H1 (cell line): Measurements from ENCODE around the gene SLC10A2. TPM values are rescaled to one million over a fixed set of nuclear protein-coding genes. Genes with fewer than 3 reads are reported as not detected.

Experiments
- CTCF ChIA-PET: fragments of 300-600 bp; sonication (Branson Sonifier 250); formaldehyde crosslinking; loops from one replicate; lab custom pipeline; 2021; ENCODE audit not compliant: partially characterized antibody; lab: Charles Lee
- POLR2A ChIA-PET: fragments of 300-600 bp; sonication (Branson Sonifier 250); formaldehyde crosslinking; loops from one replicate; lab custom pipeline; 2021; ENCODE audit warnings: inconsistent platforms; ENCODE audit not compliant: partially characterized antibody; lab: Charles Lee
- DNase-seq, 2 experiments: peaks; one replicate each; pipeline versions ENCODE4 v3.0.0 to v3.0.0-alpha.2; 2010 to 2022; ENCODE audit warnings: low spot score in 2 of 2, low read depth in 1 of 2, mixed read lengths in 1 of 2
- FAIRE-seq: peaks from 2 replicates; lab custom pipeline; 2011; peaks lifted over from hg19 to GRCh38; lab: Jason Lieb, UNC
- H2AFZ ChIP-seq: 2 replicates; pipeline ENCODE4 v1.8.1; 2012; ENCODE audit warnings: low read length, inconsistent platforms
- H2AK5ac ChIP-seq: 2 replicates; pipeline ENCODE4 v1.6.1; 2013; ENCODE audit warnings: low read depth, low read length
- H2BK120ac ChIP-seq: replicated peaks from 2 replicates; pipeline ENCODE3; 2013; ENCODE audit warnings: low read depth, low read length, inconsistent platforms
- H2BK12ac ChIP-seq: 2 replicates; pipeline ENCODE4 v1.6.1; 2013; ENCODE audit warnings: low read depth, low read length
- H2BK15ac ChIP-seq: 2 replicates; pipeline ENCODE4 v1.6.1; 2013; ENCODE audit warnings: low read length
- H2BK20ac ChIP-seq: 2 replicates; pipeline ENCODE4 v1.6.1; 2013; ENCODE audit warnings: low read length
- H2BK5ac ChIP-seq: 2 replicates; pipeline ENCODE4 v1.6.1; 2013; ENCODE audit warnings: low read depth, low read length
- H3K14ac ChIP-seq: 2 replicates; pipeline ENCODE4 v1.6.1; 2013; ENCODE audit warnings: inconsistent platforms; ENCODE audit not compliant: insufficient read length
- H3K18ac ChIP-seq: 2 replicates; pipeline ENCODE4 v1.6.1; 2013; ENCODE audit warnings: low read length; ENCODE audit errors: extremely low read depth
- H3K23ac ChIP-seq: 2 replicates; pipeline ENCODE4 v1.6.1; 2013; ENCODE audit warnings: inconsistent platforms; ENCODE audit not compliant: insufficient read length
- H3K23me2 ChIP-seq: 2 replicates; pipeline ENCODE4 v1.6.1; 2013; ENCODE audit warnings: low read depth, low read length
- H3K27ac ChIP-seq: 2 replicates; pipeline ENCODE4 v1.6.1; 2011; ENCODE audit warnings: low read depth, low read length, inconsistent platforms
- H3K27me3 ChIP-seq, 4 experiments: replicated peaks in 1 of 4; 1 replicate in 1 of 4; 2 replicates in 3 of 4; pipeline versions ENCODE4 v1.6.1 to v1.8.1; 2011 to 2013; ENCODE audit warnings: low read length in 3 of 4, mild to moderate bottlenecking in 3 of 4, inconsistent platforms in 2 of 4, mixed read lengths in 2 of 4, moderate library complexity in 1 of 4; ENCODE audit not compliant: control insufficient read depth in 3 of 4, insufficient read depth in 3 of 4; ENCODE audit errors: extremely low read depth in 1 of 4
- H3K36me3 ChIP-seq, 4 experiments: 2 replicates each; pipeline versions ENCODE4 v1.6.1 to v1.8.1; 2011 to 2013; ENCODE audit warnings: mild to moderate bottlenecking in 4 of 4, low read length in 3 of 4, moderate library complexity in 2 of 4, control low read depth in 1 of 4, inconsistent platforms in 1 of 4; ENCODE audit not compliant: insufficient read depth in 4 of 4, control insufficient read depth in 2 of 4
- H3K4ac ChIP-seq: replicated peaks from 2 replicates; pipeline ENCODE3; 2013; ENCODE audit warnings: low read length, low read depth, mixed read lengths, inconsistent platforms; ENCODE audit not compliant: insufficient read length
- H3K4me1 ChIP-seq, 4 experiments: replicated peaks in 1 of 4; 1 replicate in 1 of 4; 2 replicates in 3 of 4; pipeline versions ENCODE4 v1.6.1 to v1.8.1; 2011 to 2013; ENCODE audit warnings: low read length in 3 of 4, inconsistent platforms in 2 of 4, mixed read lengths in 1 of 4; ENCODE audit not compliant: insufficient read depth in 4 of 4, control insufficient read depth in 3 of 4
- H3K4me2 ChIP-seq, 2 experiments: 2 replicates each; pipeline versions ENCODE4 v1.6.1 to v1.8.1; 2011 to 2013; ENCODE audit warnings: low read depth in 2 of 2, low read length in 2 of 2, control low read depth in 1 of 2, inconsistent platforms in 1 of 2, mild to moderate bottlenecking in 1 of 2; ENCODE audit not compliant: insufficient read depth in 1 of 2
- H3K4me3 ChIP-seq, 4 experiments: fragments of 200-600, 300-600 bp in 1 of 4; sonication (generic), shearing (Covaris generic), sonication (Bioruptor Twin) in 1 of 4; 2 replicates each; pipeline versions ENCODE4 v1.5.1 to v1.8.1; 2011 to 2016; ENCODE audit warnings: low read length in 4 of 4, low read depth in 3 of 4, control low read depth in 2 of 4, inconsistent platforms in 2 of 4, mild to moderate bottlenecking in 2 of 4, mixed read lengths in 1 of 4, moderate library complexity in 1 of 4; ENCODE audit not compliant: insufficient read depth in 2 of 4; ENCODE audit errors: extremely low read depth in 1 of 4
- H3K56ac ChIP-seq: replicated peaks from 2 replicates; pipeline ENCODE3; 2013; ENCODE audit warnings: low read depth, mild to moderate bottlenecking, mixed read lengths, low read length, inconsistent platforms; ENCODE audit not compliant: insufficient read length
- H3K79me1 ChIP-seq: 2 replicates; pipeline ENCODE4 v1.6.1; 2013; ENCODE audit warnings: low read depth, low read length, control low read depth
- H3K79me2 ChIP-seq, 2 experiments: 2 replicates each; pipeline versions ENCODE4 v1.6.1 to v1.8.1; 2012 to 2013; ENCODE audit warnings: low read length in 2 of 2, mild to moderate bottlenecking in 2 of 2, inconsistent platforms in 1 of 2; ENCODE audit not compliant: insufficient read depth in 2 of 2, control insufficient read depth in 1 of 2
- H3K9ac ChIP-seq, 4 experiments: replicated peaks in 1 of 4; 1 replicate in 1 of 4; 2 replicates in 3 of 4; pipeline versions ENCODE4 v1.6.1 to v1.8.1; 2011 to 2013; ENCODE audit warnings: low read depth in 3 of 4, low read length in 3 of 4, control low read depth in 2 of 4, mild to moderate bottlenecking in 2 of 4, moderate library complexity in 2 of 4, inconsistent platforms in 1 of 4; ENCODE audit errors: extremely low read depth in 1 of 4
- H3K9me3 ChIP-seq, 2 experiments: 2 replicates each; pipeline versions ENCODE4 v1.6.1 to v1.8.1; 2012 to 2013; ENCODE audit warnings: mild to moderate bottlenecking in 2 of 2, moderate library complexity in 2 of 2, control low read depth in 1 of 2, inconsistent platforms in 1 of 2, low read depth in 1 of 2, low read length in 1 of 2, mixed read lengths in 1 of 2; ENCODE audit not compliant: insufficient read depth in 2 of 2
- H4K20me1 ChIP-seq, 2 experiments: replicated peaks in 1 of 2; 2 replicates each; pipeline versions ENCODE3 to v1.8.1; 2011 to 2013; ENCODE audit warnings: inconsistent platforms in 2 of 2, low read length in 2 of 2, mild to moderate bottlenecking in 1 of 2; ENCODE audit not compliant: insufficient read depth in 2 of 2, control insufficient read depth in 1 of 2
- H4K5ac ChIP-seq: 2 replicates; pipeline ENCODE4 v1.6.1; 2013; ENCODE audit warnings: low read length, low read depth, mixed read lengths, inconsistent platforms; ENCODE audit not compliant: insufficient read length
- H4K8ac ChIP-seq: 2 replicates; pipeline ENCODE4 v1.8.0; 2013; ENCODE audit warnings: mild to moderate bottlenecking, moderate library complexity, low read length, inconsistent platforms; ENCODE audit not compliant: insufficient read depth; ENCODE audit errors: extremely low read depth
- H4K91ac ChIP-seq: replicated peaks from 2 replicates; pipeline ENCODE3; 2013; ENCODE audit warnings: low read length, mixed read lengths, inconsistent platforms; ENCODE audit not compliant: insufficient read length
- CBX8 ChIP-seq: fragments of 300-800, 300-1000 bp; sonication (generic); IDR thresholded peaks from 2 replicates; pipeline ENCODE4 v1.7.1; 2016; ENCODE audit warnings: low read depth, low read length, borderline replicate concordance
- E2F6 ChIP-seq: IDR thresholded peaks from 2 replicates; pipeline ENCODE4 v1.6.1; 2012; ENCODE audit warnings: inconsistent platforms
- JUN ChIP-seq: IDR thresholded peaks from 2 replicates; pipeline ENCODE4 v1.6.1; 2011; ENCODE audit warnings: low read depth, mild to moderate bottlenecking, improper control_type of control experiment, low read length
- TCF12 ChIP-seq: IDR thresholded peaks from 2 replicates; pipeline ENCODE4 v1.6.1; 2011; ENCODE audit warnings: low read depth, mild to moderate bottlenecking, low read length
- TEAD4 ChIP-seq: IDR thresholded peaks from 2 replicates; pipeline ENCODE4 v1.6.1; 2012; ENCODE audit warnings: low read depth, low read length, inconsistent platforms, mixed read lengths
- USF2 ChIP-seq: IDR thresholded peaks from 2 replicates; pipeline ENCODE4 v1.6.1; 2011; ENCODE audit warnings: low read length, improper control_type of control experiment
- WGBS, 2 experiments: shearing (Covaris generic) in 1 of 2; methylation state at CpG; one replicate each; pipeline versions ENCODE4 v1.1.6 to v1.1.7; 2013 to 2015; ENCODE audit warnings: low lambda C conversion rate in 2 of 2, mixed read lengths in 2 of 2, inconsistent platforms in 1 of 2, low coverage in 1 of 2, missing lambda C conversion rate in 1 of 2; ENCODE audit not compliant: insufficient replicate concordance in 2 of 2, insufficient coverage in 1 of 2, insufficient read length in 1 of 2; ENCODE audit errors: extremely low coverage in 1 of 2, missing lambda C conversion rate in 1 of 2; 5-methylcytosine and 5-hydroxymethylcytosine counted together
- polyA plus RNA-seq, 7 experiments: library from polyadenylated mRNA; depleted of rRNA in 3 of 7; stranded (reverse) in 5 of 7; unstranded in 2 of 7; fragments of >200 nt in 5 of 7; fragments of 200-250 nt in 2 of 7; gene quantifications; 1 replicate in 5 of 7; 2 replicates in 1 of 7; 4 replicates in 1 of 7; pipeline versions ENCODE4 v1.2.1 to v1.2.3, GENCODE V29; 2011 to 2013; ENCODE audit warnings: missing spikeins in 2 of 7, mixed read lengths in 2 of 7
- total RNA-seq: library from RNA; stranded (reverse); fragmentation: NEBNext Ultra II Directional; extraction: Animal tissue kit (Norgen Biotek cat#: 25700); gene quantifications from 2 replicates; pipeline ENCODE4 v1.2.1, GENCODE V29; 2021

Gene SLC10A2
- total and polyA plus RNA-seq, 2 of the 8 experiments (the other 6 are each of a cell fraction or from before 2014, with no cell fraction given) = not detected

- FAIRE-seq = no peak
- Histone ChIP-seq H3K27me3 (no peaks in the 10 kb centered on the region), H3K18ac (no peak overlapping the region), H2BK12ac (no peak overlapping the region), H3K79me1 (no peaks in the 10 kb centered on the region), H2AFZ (no peak overlapping the region), H2BK5ac (no peak overlapping the region), H3K27ac (no peak overlapping the region)
- WGBS, 2 experiments = 98% methylated on average over 2 of the region's 2 CpGs; no CpG with 5 or more reads in 1 of the 2 experiments
- TF ChIP-seq TEAD4 (no peak), E2F6 (no peak), TCF12 (no peak), CBX8 (no peak), JUN (no peak), USF2 (no peak)
- TF ChIP-seq, all 59 proteins: peak for 0
- Histone ChIP-seq H3K23ac (no peak overlapping the region), H3K14ac (no peak overlapping the region), H3K23me2 (no peaks in the 10 kb centered on the region), H2BK15ac (no peak overlapping the region), H4K91ac (no peak overlapping the region), H2BK20ac (no peak overlapping the region), H3K4me3 (no peak overlapping the region), H2BK120ac (no peak overlapping the region), H3K4me1 (peaks cover 0 to 12% (median 5%) of the 10 kb centered on the region in 4 experiments; a peak in 5 of 7 replicates), H3K4ac (no peak overlapping the region), H4K20me1 (no peaks in the 10 kb centered on the region), H3K9ac (no peak overlapping the region), H2AK5ac (no peak overlapping the region), H3K56ac (no peak overlapping the region), H4K5ac (no peak overlapping the region), H3K4me2 (no peak overlapping the region), H4K8ac (no peak overlapping the region), H3K79me2 (no peaks in the 10 kb centered on the region), H3K36me3 (no peaks in the 10 kb centered on the region), H3K9me3 (no peaks in the 10 kb centered on the region)
- ChIA-PET CTCF (interaction anchor here (0.9 kb wide), 1 partner anchor 78 kb away, joined by 3 read pairs; no protein-coding TSS in a partner anchor), POLR2A (no interaction called here)
- DNase-seq = no peak
Observed at GRCh38 chr13:103062079-103062478, 4.1 kb downstream of the SLC10A2 start.
